ENCODE results near the gene FRMD4A. TPM values are rescaled to one million over a fixed set of nuclear protein-coding genes. Genes with fewer than 3 reads are reported as not detected.

Gene FRMD4A
- total RNA-seq, 2 donors from 2014 or later: 1.5 to 2.1 TPM

GRCh38 chr10:14010101-14010558, 320.6 kb downstream of the FRMD4A start:
- Mint-ChIP-seq H3K27me3 (peaks cover 27 to 46% of the 10 kb centered on the region in 2 donors), H3K9me3 (no peaks in the 10 kb centered on the region), H3K4me1 (ENCODE audit: low read depth in 2 of 2) (peaks cover 20 to 22% of the 10 kb centered on the region in 2 donors), H3K36me3 (no peaks in the 10 kb centered on the region), H3K27ac (peak overlapping the region; percentile 15 to 47), H3K4me3 (peak overlapping the region; percentile 78)
- no peak for DNase-seq (ENCODE audit: low spot score)
- no peak for ATAC-seq

- H3K4me3 Mint-ChIP-seq: peak overlapping the region; percentile 78
- H3K36me3 Mint-ChIP-seq: no peaks in the 10 kb centered on the region
- H3K4me1 Mint-ChIP-seq (ENCODE audit: low read depth in 2 of 2): peaks cover 20 to 22% of the 10 kb centered on the region in 2 donors
- ATAC-seq: peak; percentile 36 to 73
- H3K9me3 Mint-ChIP-seq: no peaks in the 10 kb centered on the region
- peaks cover 27 to 46% of the 10 kb centered on the region in 2 donors for H3K27me3 Mint-ChIP-seq
- DNase-seq (ENCODE audit: low spot score): no peak
- peak overlapping the region; percentile 15 to 47 for H3K27ac Mint-ChIP-seq
Observed at GRCh38 chr10:14009371-14010100, 321.2 kb downstream of the FRMD4A start.

DNA sequence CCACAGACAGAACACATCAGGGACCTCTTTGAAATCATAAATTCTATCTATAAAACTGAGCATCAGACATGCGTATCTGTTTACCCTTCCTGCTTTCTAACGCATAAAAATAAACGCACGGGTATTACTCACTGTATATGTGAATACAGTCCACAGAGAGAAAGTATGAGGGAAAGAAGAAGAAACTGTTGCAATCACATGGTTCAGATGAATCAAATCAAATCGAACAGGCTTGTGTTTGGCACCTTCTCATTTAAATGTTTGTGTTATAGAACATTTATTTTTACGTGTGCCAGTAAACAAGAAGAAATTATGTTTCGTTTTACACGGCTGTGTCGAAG, 322.0 kb downstream of the FRMD4A start:
- no peaks in the 10 kb centered on the region for H3K9me3 Mint-ChIP-seq
- H3K27me3 Mint-ChIP-seq: peaks cover 27 to 46% of the 10 kb centered on the region in 2 donors
- H3K36me3 Mint-ChIP-seq: no peaks in the 10 kb centered on the region
- no peak for ATAC-seq
- H3K4me1 Mint-ChIP-seq (ENCODE audit: low read depth in 2 of 2): peaks cover 20 to 22% of the 10 kb centered on the region in 2 donors
- DNase-seq (ENCODE audit: low spot score): no peak
- no peak overlapping the region for H3K27ac Mint-ChIP-seq
- peak overlapping the region; percentile 78 for H3K4me3 Mint-ChIP-seq

DNA sequence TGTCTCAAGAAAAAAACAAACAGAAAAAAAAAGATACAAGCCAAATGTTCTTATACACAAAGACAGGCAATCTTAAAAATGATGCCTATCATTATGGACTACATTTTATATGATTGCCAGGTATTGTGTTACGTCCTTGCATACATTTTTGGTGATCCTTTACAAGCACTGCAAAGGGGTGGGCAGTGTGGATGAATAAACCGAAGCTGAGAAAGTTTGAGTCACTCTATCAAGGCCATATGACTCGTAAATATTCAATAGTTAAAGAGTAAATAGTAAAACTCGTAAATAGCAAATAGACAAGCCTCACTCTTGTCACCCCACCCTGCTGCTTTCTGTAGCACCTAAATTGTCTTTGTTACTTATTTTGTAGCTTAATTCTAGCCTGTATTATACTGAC, 326.2 kb downstream of the FRMD4A start:
- no peaks in the 10 kb centered on the region for H3K36me3 Mint-ChIP-seq
- no peak overlapping the region for H3K27ac Mint-ChIP-seq
- peaks cover 11 to 13% of the 10 kb centered on the region in 2 donors for H3K4me1 Mint-ChIP-seq (ENCODE audit: low read depth in 2 of 2)
- H3K9me3 Mint-ChIP-seq: no peaks in the 10 kb centered on the region
- H3K4me3 Mint-ChIP-seq: no peak overlapping the region
- ATAC-seq: no peak
- peaks cover 24 to 35% of the 10 kb centered on the region in 2 donors for H3K27me3 Mint-ChIP-seq
- DNase-seq (ENCODE audit: low spot score): no peak

GRCh38 chr10:14003517-14004184, 327.1 kb downstream of the FRMD4A start:
- H3K4me3 Mint-ChIP-seq: no peak overlapping the region
- peaks cover 4 to 7% of the 10 kb centered on the region in 2 donors for H3K4me1 Mint-ChIP-seq (ENCODE audit: low read depth in 2 of 2)
- no peaks in the 10 kb centered on the region for H3K9me3 Mint-ChIP-seq
- H3K27ac Mint-ChIP-seq: no peak overlapping the region
- peaks cover 25 to 37% of the 10 kb centered on the region in 2 donors for H3K27me3 Mint-ChIP-seq
- H3K36me3 Mint-ChIP-seq: no peaks in the 10 kb centered on the region
- ATAC-seq (no peak), DNase-seq (ENCODE audit: low spot score) (no peak)

DNA sequence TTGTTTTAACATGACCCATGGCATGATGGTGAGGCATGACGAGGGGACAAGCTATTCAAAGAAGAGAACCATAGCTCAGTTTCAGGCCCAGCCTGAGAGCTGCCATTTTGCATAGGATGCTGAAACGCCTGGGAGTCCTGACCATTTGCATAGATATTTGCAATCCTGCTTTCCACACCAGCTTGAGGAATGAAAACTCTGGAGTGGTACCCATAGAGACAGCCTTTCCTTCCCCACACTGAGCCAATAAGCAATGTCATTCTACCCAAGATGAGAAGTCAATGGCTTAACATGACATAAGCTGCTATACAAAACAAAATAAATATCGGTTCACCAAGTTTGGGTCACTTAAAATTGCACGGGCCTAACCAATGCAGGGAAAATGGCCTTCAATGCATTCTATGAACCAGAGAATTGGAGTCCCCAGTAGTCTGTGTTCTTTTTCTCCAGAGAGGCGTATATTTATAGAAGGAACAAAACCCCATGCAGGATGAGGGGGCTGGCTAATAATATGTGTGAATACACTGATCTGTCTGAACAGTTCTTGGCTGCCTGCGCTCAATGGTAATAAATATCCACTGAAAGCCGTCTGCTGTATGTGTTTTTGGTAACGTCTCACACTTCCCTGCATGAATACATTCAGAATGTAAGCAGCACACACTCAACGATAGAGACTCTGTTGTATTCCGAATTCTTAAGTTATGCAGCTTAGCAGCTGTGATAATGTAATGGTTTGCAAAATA, 329.3 kb downstream of the FRMD4A start:
- H3K9me3 Mint-ChIP-seq: no peaks in the 10 kb centered on the region
- H3K36me3 Mint-ChIP-seq: no peaks in the 10 kb centered on the region
- DNase-seq (ENCODE audit: low spot score) (no peak), ATAC-seq (no peak)
- no peak overlapping the region for H3K27ac Mint-ChIP-seq
- H3K27me3 Mint-ChIP-seq: peaks cover 27 to 40% of the 10 kb centered on the region in 2 donors
- no peaks in the 10 kb centered on the region for H3K4me1 Mint-ChIP-seq (ENCODE audit: low read depth in 2 of 2)
- H3K4me3 Mint-ChIP-seq: no peak overlapping the region

DNA sequence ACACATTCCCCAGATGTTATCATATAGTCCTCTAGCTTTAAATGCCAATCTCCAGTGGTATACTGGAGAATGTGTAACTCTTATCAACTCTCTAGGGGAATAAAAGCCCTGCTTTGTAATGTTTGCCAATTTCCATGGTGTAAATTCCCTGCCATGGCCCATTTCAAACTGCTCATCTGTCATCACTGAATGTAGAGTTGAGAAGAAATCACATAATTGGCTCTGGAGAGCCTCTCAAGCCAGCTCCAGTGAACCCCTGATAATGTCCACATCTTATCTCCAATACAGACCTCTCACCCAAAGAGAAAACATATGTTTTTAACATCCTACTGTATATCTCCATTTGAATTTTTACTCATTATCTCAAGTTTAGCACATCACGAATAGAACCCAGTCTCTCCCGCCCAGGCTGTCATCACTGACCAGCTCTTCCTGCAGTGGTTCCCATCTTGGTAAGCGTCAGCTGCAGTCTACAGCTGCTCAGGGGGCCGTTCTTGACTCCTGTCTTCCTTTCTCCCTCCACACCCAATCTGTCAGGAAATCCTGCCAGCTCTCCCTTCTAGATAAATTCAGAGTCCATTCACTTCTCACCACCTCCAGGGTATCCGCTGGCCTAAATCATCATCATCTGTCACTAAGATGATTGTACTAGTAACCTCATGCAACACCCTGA, 332.4 kb downstream of the FRMD4A start:
- DNase-seq (ENCODE audit: low spot score): no peak
- ATAC-seq: no peak
- no peak overlapping the region for H3K4me3 Mint-ChIP-seq
- H3K9me3 Mint-ChIP-seq: no peaks in the 10 kb centered on the region
- no peaks in the 10 kb centered on the region for H3K4me1 Mint-ChIP-seq (ENCODE audit: low read depth in 2 of 2)
- no peaks in the 10 kb centered on the region for H3K36me3 Mint-ChIP-seq
- H3K27me3 Mint-ChIP-seq: peaks cover 23 to 29% of the 10 kb centered on the region in 2 donors
- no peak overlapping the region for H3K27ac Mint-ChIP-seq

GRCh38 chr10:13997650-13998049, 333.1 kb downstream of the FRMD4A start:
- Mint-ChIP-seq H3K4me1 (ENCODE audit: low read depth in 2 of 2) (no peaks in the 10 kb centered on the region), H3K27ac (no peak overlapping the region), H3K27me3 (peaks cover 17 to 23% of the 10 kb centered on the region in 2 donors), H3K9me3 (no peaks in the 10 kb centered on the region), H3K36me3 (no peaks in the 10 kb centered on the region), H3K4me3 (no peak overlapping the region)
- DNase-seq (ENCODE audit: low spot score) (no peak), ATAC-seq (no peak)

DNA sequence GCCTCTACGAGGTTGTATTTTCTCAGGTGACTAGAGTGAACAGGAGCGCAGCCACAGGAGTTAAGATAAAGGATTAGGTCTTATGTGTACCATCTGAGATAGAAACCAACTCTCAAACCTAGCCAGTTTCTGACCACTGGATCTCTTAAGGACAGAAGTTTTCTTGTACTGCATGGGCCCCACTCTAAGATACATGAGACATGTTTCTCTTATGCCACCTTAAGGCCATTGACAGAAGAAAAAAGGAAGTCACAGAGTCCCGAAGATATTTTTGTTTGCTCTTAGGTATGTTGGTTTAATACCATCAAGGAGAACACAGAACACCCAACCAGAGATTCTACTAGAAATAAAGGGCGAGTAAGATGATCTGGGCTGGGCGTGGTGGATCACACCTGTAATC, 335.8 kb downstream of the FRMD4A start:
- no peak overlapping the region for H3K27ac Mint-ChIP-seq
- H3K4me1 Mint-ChIP-seq (ENCODE audit: low read depth in 2 of 2): no peaks in the 10 kb centered on the region
- H3K9me3 Mint-ChIP-seq: no peaks in the 10 kb centered on the region
- ATAC-seq (no peak), DNase-seq (ENCODE audit: low spot score) (no peak)
- peaks cover 12 to 18% of the 10 kb centered on the region in 2 donors for H3K27me3 Mint-ChIP-seq
- no peaks in the 10 kb centered on the region for H3K36me3 Mint-ChIP-seq
- H3K4me3 Mint-ChIP-seq: no peak overlapping the region

DNA sequence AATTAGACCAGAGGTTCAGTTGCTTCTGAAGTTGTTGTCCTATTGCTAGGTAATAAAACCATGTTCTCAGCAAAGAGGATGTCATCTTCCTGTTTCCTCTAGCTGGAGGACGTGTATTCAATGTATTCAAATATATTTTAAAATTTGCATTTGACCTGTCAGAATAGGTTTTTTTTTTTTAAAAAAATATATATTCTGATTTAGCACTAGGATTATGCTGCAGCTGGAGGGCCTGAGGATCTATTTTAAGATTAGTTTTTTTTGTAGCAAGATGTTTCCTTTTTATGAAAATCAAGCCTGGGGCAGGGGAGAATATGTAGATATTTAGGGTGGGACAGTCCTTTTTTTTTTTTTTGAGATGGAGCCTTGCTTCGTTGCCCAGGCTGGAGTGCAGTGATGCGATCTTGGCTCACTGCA, 337.0 kb downstream of the FRMD4A start:
- Mint-ChIP-seq H3K4me1 (ENCODE audit: low read depth in 2 of 2) (no peaks in the 10 kb centered on the region), H3K4me3 (no peak overlapping the region), H3K9me3 (no peaks in the 10 kb centered on the region), H3K27me3 (peaks cover 8 to 10% of the 10 kb centered on the region in 2 donors), H3K27ac (no peak overlapping the region), H3K36me3 (no peaks in the 10 kb centered on the region)
- ATAC-seq (no peak), DNase-seq (ENCODE audit: low spot score) (no peak)

DNA sequence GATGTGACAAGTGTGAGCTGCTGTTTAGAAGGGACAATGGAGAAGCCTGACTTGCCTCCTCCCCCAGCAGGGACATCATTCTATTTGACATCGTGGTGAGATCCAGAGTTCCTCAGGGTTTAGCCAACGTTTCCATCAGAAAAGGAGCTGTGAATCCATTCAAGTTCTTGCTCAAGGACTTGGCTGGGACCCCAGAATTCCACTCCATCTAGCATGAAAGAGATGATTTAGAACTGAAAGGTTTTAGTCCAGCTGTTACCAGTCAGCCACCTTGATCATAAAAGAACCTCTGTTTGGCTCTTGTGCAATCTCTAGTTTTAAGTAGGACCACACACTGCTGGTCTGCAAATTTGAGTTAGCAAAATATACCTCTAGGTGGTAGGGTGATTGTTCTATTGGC, 337.6 kb downstream of the FRMD4A start:
- Mint-ChIP-seq H3K36me3 (no peaks in the 10 kb centered on the region), H3K4me1 (ENCODE audit: low read depth in 2 of 2) (no peaks in the 10 kb centered on the region), H3K27ac (no peak overlapping the region), H3K9me3 (no peaks in the 10 kb centered on the region), H3K27me3 (peaks cover 4 to 5% of the 10 kb centered on the region in 2 donors), H3K4me3 (no peak overlapping the region)
- DNase-seq (ENCODE audit: low spot score) (no peak), ATAC-seq (no peak)

DNA sequence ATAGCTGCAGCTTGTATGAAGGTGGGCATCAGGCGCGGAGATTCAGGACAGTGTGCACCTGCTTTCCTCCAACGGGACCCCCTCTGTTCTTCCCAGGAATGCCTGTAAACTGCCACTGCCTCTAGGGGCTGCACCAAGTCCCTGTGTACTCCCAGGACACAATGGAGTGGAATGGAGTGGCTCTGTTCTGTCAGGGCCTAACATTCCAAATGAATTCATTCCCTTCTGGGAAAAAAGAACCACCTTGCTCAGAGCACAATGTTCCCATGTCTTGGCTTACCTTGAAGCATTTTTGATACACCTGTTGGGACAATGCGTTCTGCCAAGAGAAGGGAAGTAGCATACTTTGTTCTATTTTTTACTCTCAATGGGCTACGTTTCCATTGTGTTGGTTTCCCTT, 339.4 kb downstream of the FRMD4A start:
- H3K4me3 Mint-ChIP-seq: no peak overlapping the region
- DNase-seq (ENCODE audit: low spot score): no peak
- no peaks in the 10 kb centered on the region for H3K36me3 Mint-ChIP-seq
- no peaks in the 10 kb centered on the region for H3K9me3 Mint-ChIP-seq
- H3K27ac Mint-ChIP-seq: no peak overlapping the region
- no peak for ATAC-seq
- H3K27me3 Mint-ChIP-seq: peaks cover 0 to 2% of the 10 kb centered on the region in 2 donors
- peaks cover 2 to 6% of the 10 kb centered on the region in 2 donors for H3K4me1 Mint-ChIP-seq (ENCODE audit: low read depth in 2 of 2)

DNA sequence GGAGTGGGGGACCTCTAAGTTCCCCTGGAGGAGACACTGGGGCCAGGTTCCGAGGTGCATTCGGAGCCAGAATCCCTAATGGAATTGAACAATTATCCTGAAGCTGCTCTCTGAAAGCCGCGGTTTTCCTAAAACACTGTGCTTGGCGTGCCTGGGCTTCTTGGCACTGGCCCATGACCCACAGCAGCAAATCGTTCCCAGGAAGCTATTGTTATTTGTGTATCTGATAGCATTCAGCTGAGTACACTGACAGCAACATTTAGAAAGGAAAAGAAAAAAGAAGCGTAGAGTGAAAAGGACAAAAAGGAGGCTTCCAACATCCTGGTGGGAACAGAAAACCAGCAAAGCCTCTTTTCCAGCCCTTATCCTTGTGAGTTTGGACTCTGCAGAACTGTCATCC, 339.8 kb downstream of the FRMD4A start:
- Mint-ChIP-seq H3K4me1 (ENCODE audit: low read depth in 2 of 2) (peaks cover 2 to 6% of the 10 kb centered on the region in 2 donors), H3K27ac (no peak overlapping the region), H3K4me3 (no peak overlapping the region), H3K27me3 (peaks cover 0 to 2% of the 10 kb centered on the region in 2 donors), H3K36me3 (no peaks in the 10 kb centered on the region), H3K9me3 (no peaks in the 10 kb centered on the region)
- ATAC-seq (no peak), DNase-seq (ENCODE audit: low spot score) (no peak)
